GM21576 (cell line): ENCODE results near the gene STON1.
"Not testable (repeated sequence)": the region's sequence is repeated elsewhere in the genome, so short reads cannot be mapped to it uniquely, and the experiment has no call there.

Experiments
- ATAC-seq: cut with Tn5 transposase; IDR thresholded peaks from one replicate; pipeline ENCODE4 v1.9.1; 2021; ENCODE audit warnings: mild to moderate bottlenecking, moderate library complexity; ENCODE audit not compliant: unreplicated experiment

Gene STON1

DNA sequence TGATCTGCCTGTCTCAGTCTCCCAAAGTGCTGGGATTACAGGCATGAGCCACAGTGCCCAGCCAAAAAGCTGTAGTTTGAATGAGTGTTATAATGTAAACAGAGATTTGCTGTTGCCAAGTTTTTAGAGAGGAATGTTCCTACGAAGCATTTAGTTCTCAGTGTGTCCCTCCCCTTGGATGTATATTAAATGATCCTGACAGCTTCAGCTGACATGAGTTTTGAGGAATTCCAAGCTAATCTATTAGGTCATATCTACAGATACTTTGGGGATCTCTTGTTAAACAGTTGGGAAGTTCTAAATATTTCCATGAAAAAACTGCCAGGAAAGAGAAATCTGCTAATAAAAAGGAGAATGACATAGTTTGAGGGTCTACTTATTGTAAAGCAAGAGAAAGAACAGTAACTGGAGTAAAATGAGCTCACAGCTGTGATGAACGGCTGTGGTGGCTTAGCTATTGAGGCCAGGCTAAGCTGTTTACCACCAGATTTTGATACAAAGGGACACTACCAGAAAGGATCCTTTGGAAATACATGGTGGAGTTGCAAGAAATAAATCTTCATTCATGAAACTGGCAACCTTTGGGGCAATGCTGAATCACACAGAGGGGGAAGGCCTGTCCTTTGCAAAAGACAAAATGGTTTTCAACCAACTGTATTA, 2.6 kb upstream of the STON1 start:
- ATAC-seq, result no peak

- no peak for ATAC-seq
These were observed 1.5 kb upstream of the STON1 start for GRCh38 chr2:48528431-48528830.

DNA sequence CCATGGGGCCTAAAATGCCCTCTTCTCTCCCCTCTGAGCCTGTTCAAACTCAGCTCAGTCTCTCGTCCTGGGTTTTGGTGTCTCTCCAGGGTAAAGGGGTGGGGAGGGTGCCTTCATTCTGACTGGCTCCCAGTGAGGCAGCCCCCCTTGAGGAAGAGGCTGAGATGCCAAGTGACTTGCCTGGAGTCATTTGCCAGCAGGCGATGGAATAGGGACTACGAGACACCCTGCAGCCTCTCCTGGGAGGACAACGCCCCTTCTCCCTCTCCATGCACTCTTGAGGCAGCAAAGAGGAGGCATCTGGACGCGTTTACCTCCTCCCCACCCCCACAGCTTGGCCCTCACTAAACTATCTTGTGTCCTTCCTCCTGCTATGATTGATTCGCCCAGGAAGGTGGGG, 760 bp upstream of the STON1 start:
- no peak for ATAC-seq

GRCh38 chr2:48529676-48530032, 300 bp upstream of the STON1 start:
- ATAC-seq, result no peak

GRCh38 chr2:48531141-48531648, 1.2 kb downstream of the STON1 start:
- no peak for ATAC-seq

- ATAC-seq, result no peak
These were observed 2.2 kb downstream of the STON1 start for GRCh38 chr2:48532174-48532573.

- no peak for ATAC-seq
These were observed 2.9 kb downstream of the STON1 start for GRCh38 chr2:48532824-48533223.

- no peak for ATAC-seq
These were observed 4.8 kb downstream of the STON1 start for GRCh38 chr2:48534781-48535180.

- no peak for ATAC-seq
These were observed 10.4 kb downstream of the STON1 start for GRCh38 chr2:48540237-48540935.

DNA sequence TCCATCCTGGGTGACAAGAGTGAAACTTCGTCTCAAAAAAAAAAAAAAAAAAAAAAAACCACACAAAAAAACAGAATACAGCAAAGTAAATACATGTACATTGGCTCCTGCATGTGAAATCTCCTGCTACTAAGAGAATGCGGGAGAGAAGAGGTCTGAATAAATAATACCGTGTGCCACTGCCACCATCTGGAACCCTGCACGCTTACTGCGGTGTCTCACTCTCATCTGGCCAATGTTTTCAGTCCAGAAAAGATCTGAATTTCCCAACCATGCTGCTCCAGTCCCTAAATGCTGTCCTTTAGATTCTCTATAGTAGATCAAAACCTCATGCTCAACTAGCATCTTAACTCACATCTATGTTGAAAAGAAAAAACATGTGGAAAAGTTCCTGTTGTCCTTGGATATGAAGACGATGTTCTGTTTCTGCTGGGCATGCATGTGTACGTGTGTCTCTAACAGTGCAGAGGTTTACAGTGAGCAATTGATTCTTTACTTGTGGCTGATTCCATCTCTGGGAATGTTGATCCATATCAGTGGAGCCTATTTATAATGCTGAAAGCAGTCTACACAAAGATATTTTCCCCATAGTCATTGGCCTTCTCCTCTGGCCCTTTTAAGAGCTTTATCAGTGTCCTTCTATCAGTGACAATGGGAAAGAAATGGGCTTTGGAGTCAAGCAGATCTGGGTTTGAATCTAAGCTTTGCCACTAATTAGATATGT, 11.9 kb downstream of the STON1 start:
- ATAC-seq, result no peak

GRCh38 chr2:48543895-48544294, 13.9 kb downstream of the STON1 start:
- no peak for ATAC-seq

DNA sequence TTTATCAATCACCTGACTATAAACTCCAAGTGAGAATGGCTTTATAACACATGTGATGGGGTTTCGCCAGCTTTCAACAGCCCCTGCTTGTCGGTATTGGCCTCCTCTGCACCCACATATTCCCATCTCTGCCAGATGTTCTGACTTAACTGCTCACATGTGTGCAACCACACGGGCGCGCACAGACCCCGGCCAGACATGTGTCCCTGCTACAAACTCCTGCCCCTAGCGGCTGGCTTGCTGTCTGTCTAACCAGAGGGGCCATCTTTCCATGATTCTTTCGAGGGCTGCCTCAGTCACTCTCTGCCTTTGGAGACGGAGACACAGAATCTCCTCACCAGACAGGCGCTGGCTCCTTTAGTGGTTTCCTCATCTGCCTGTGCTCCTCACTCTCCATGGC, 15.3 kb downstream of the STON1 start:
- ATAC-seq, result no peak

- ATAC-seq, result no peak
These were observed 18.9 kb downstream of the STON1 start for GRCh38 chr2:48548840-48549239.

DNA sequence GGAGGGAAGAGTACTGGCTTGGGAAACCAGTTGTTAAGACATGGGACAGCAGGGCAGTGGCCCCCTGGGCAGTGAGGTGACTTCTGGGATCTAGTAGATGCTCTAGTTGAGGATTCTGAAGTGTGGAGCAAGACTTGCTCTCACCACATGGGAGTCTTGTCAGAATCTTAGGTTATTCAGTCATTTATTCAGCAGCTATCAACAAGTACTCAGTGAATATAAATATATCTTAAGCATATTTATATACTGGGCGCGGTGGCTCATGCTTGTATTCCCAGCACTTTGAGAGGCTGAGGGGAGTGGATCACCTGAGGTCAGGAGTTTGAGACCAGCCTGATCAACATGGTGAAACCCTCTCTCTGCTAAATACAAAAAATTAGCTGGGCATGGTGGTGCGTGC, 20.0 kb downstream of the STON1 start:
- no peak for ATAC-seq

DNA sequence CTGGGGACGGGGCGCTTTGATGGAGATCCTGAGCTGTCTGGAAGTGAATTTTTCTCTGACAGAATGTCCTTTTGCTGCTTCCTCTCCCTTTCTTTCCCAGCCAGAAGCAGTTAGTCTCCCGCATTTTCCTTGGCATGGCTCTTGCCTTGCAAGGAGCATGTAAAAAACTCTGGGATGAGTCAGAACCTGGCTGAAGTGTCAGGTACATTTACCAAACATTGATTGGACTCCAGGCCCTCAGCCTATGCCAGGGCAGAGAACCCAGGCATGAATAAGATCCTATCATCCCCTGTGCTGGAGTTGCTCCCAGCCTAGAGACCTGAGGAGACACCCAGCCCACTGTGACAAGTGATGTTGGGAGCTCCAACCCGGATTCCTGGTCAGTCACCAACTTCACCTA, 21.6 kb downstream of the STON1 start:
- ATAC-seq, result no peak

GRCh38 chr2:48555071-48555470, 25.1 kb downstream of the STON1 start:
- ATAC-seq, result not testable (repeated sequence)

- no peak for ATAC-seq
These were observed 28.5 kb downstream of the STON1 start for GRCh38 chr2:48558456-48558855.

- no peak for ATAC-seq
These were observed 30.7 kb downstream of the STON1 start for GRCh38 chr2:48560546-48561209.

GRCh38 chr2:48562281-48562680, 32.3 kb downstream of the STON1 start:
- no peak for ATAC-seq

GRCh38 chr2:48566592-48567310, 36.8 kb downstream of the STON1 start:
- no peak for ATAC-seq

DNA sequence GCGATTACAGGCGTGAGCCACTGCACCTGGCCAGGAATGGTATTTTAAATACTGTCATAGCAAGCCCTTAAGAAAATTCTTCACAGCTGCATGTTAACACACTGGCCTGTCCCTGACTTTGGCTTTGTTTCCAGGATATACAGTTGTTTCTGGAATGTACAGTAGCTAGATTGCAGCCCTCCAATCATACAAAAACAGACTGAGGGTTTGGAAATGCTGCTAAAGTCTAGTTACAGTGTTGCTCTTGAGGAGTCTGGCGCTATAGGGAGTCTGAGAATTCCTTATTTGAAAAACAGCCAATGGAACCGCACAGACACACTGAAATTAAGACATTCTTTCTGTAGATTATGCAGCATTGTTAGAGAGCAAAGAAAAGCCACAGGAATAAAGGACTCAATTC, 37.7 kb downstream of the STON1 start:
- no peak for ATAC-seq
